Neural cell (in vitro differentiated cells): ENCODE data around the gene ZNF717. TPM values are rescaled to one million over a fixed set of nuclear protein-coding genes. Genes with fewer than 3 reads are reported as not detected.
"Not testable (repeated sequence)": the region's sequence is repeated elsewhere in the genome, so short reads cannot be mapped to it uniquely, and the experiment has no call there.

Experiments
- H2AFZ ChIP-seq: fragments of 200-600, 300-800 bp; sonication (generic), shearing (Covaris generic); 2 replicates; pipeline ENCODE4 v1.6.0; 2014; ENCODE audit warnings: low read depth, mild to moderate bottlenecking, antibody characterized with exemption, low read length, moderate library complexity
- H3F3A ChIP-seq: fragments of 200-600 bp; shearing (Covaris generic); 2 replicates; pipeline ENCODE4 v1.6.1; 2016; ENCODE audit warnings: mild to moderate bottlenecking, moderate library complexity, mixed read lengths, antibody characterized with exemption, low read length; ENCODE audit not compliant: insufficient read depth, poor library complexity, severe bottlenecking
- H3K27ac ChIP-seq: fragments of 200-600, 300-800 bp; sonication (generic), shearing (Covaris generic); 2 replicates; pipeline ENCODE4 v1.5.1; 2014; ENCODE audit warnings: mild to moderate bottlenecking, low read length, moderate library complexity
- H3K27me3 ChIP-seq: fragments of 300-800, 200-600 bp; sonication (generic), shearing (Covaris generic); 2 replicates; pipeline ENCODE4 v1.6.0; 2014; ENCODE audit warnings: mild to moderate bottlenecking, low read depth, low read length, moderate library complexity; ENCODE audit not compliant: insufficient read depth
- H3K36me3 ChIP-seq: fragments of 300-800, 200-600 bp; sonication (generic), shearing (Covaris generic); 2 replicates; pipeline ENCODE4 v1.5.1; 2014; ENCODE audit warnings: mild to moderate bottlenecking, antibody characterized with exemption, low read length, moderate library complexity; ENCODE audit not compliant: insufficient read depth
- H3K4me2 ChIP-seq: fragments of 300-800, 200-600 bp; sonication (generic), shearing (Covaris generic); 2 replicates; pipeline ENCODE4 v1.6.0; 2014; ENCODE audit warnings: mild to moderate bottlenecking, low read length
- H3K4me3 ChIP-seq: fragments of 300-800, 200-600 bp; sonication (generic), shearing (Covaris generic); 2 replicates; pipeline ENCODE4 v1.5.1; 2014; ENCODE audit warnings: mild to moderate bottlenecking, low read length, moderate library complexity
- H3K79me2 ChIP-seq: fragments of 200-600 bp; shearing (Covaris generic); replicated peaks from 2 replicates; pipeline ENCODE4 v1.6.0; 2014; ENCODE audit warnings: mild to moderate bottlenecking, low read length, moderate library complexity; ENCODE audit not compliant: insufficient read depth
- H3K9ac ChIP-seq: fragments of 300-800, 200-600 bp; sonication (generic), shearing (Covaris generic); 2 replicates; pipeline ENCODE4 v1.6.1; 2016; ENCODE audit warnings: mild to moderate bottlenecking, low read length, mixed read lengths
- H3K9me2 ChIP-seq: fragments of 200-600 bp; shearing (Covaris generic); 2 replicates; pipeline ENCODE4 v1.6.1; 2016; ENCODE audit warnings: mild to moderate bottlenecking, low read length, mixed read lengths; ENCODE audit not compliant: insufficient read depth
- H3K9me3 ChIP-seq: fragments of 200-600, 300-800 bp; sonication (generic), shearing (Covaris generic); 2 replicates; pipeline ENCODE4 v1.6.1; 2016; ENCODE audit warnings: mild to moderate bottlenecking, mixed run types, low read length, moderate library complexity, mixed read lengths
- H4K20me1 ChIP-seq: fragments of 200-600 bp; shearing (Covaris generic); 2 replicates; pipeline ENCODE4 v1.6.1; 2016; ENCODE audit warnings: mild to moderate bottlenecking, mixed run types; ENCODE audit not compliant: insufficient read depth
- CTCF ChIP-seq: fragments of 450-650 bp; IDR thresholded peaks from 2 replicates; pipeline ENCODE4 v1.5.1; 2014; ENCODE audit warnings: antibody characterized with exemption, mild to moderate bottlenecking, moderate library complexity; ENCODE audit not compliant: poor library complexity, severe bottlenecking
- MXI1 ChIP-seq: fragments of 450-650 bp; conservative IDR thresholded peaks from 2 replicates; pipeline ENCODE4 v1.6.1; 2014; ENCODE audit warnings: antibody characterized with exemption, mild to moderate bottlenecking; ENCODE audit not compliant: poor library complexity, severe bottlenecking
- POLR2AphosphoS5 ChIP-seq: IDR thresholded peaks from 2 replicates; pipeline ENCODE4 v1.6.1; 2012
- RAD21 ChIP-seq: fragments of 450-650 bp; conservative IDR thresholded peaks from 2 replicates; pipeline ENCODE4 v1.6.1; 2014; ENCODE audit warnings: antibody characterized with exemption, mild to moderate bottlenecking, moderate library complexity
- REST ChIP-seq: IDR thresholded peaks from 2 replicates; pipeline ENCODE4 v1.6.1; 2012; ENCODE audit warnings: borderline replicate concordance
- SMC3 ChIP-seq: fragments of 450-650 bp; conservative IDR thresholded peaks from 2 replicates; pipeline ENCODE4 v1.6.1; 2014; ENCODE audit warnings: antibody characterized with exemption, mild to moderate bottlenecking, moderate library complexity; ENCODE audit not compliant: poor library complexity
- polyA minus RNA-seq: library from RNA; depleted of rRNA, polyadenylated mRNA; stranded (reverse); fragments of >200 nt; gene quantifications from 2 replicates; pipeline ENCODE4 v1.2.3, GENCODE V29; 2014
- polyA plus RNA-seq: library from polyadenylated mRNA; depleted of rRNA; stranded (reverse); fragments of >200 nt; gene quantifications from 2 replicates; pipeline ENCODE4 v1.2.3, GENCODE V29; 2014

Gene ZNF717
- 7.0 and 15.5 TPM in 2 replicates for polyA plus RNA-seq
- 32.4 and 37.3 TPM in 2 replicates for polyA minus RNA-seq

GRCh38 chr3:75785081-75785755, at the start of gene ZNF717:
TSS of gene ZNF717 (minus strand) at chr3:75785549. CDS start at chr3:75783362, 2,187 bp downstream.
- TF ChIP-seq POLR2AphosphoS5 (peak; percentile 70), REST (peak; percentile 12), CTCF (peak; percentile 23), MXI1 (peak; percentile 26)
- peak within 1 kb of the TSS; percentile 40 for H2AFZ ChIP-seq
- H3K9me2 ChIP-seq, H3F3A ChIP-seq, H3K9me3 ChIP-seq, H4K20me1 ChIP-seq, H3K79me2 ChIP-seq, H3K4me2 ChIP-seq, H3K36me3 ChIP-seq, H3K27me3 ChIP-seq: not testable (repeated sequence)
- peak within 1 kb of the TSS; percentile 65 for H3K4me3 ChIP-seq
- peak within 1 kb of the TSS; percentile 28 for H3K27ac ChIP-seq
- peak within 1 kb of the TSS; percentile 67 for H3K9ac ChIP-seq

- H3K4me3 ChIP-seq, H3F3A ChIP-seq, H3K4me2 ChIP-seq, H3K9me2 ChIP-seq, H3K9ac ChIP-seq, H3K27ac ChIP-seq, H3K36me3 ChIP-seq, H4K20me1 ChIP-seq, H2AFZ ChIP-seq, H3K79me2 ChIP-seq, H3K27me3 ChIP-seq, H3K9me3 ChIP-seq: not testable (repeated sequence)
Observed at GRCh38 chr3:75831076-75831475, 45.7 kb upstream of the ZNF717 start.

- H3F3A ChIP-seq, H3K4me3 ChIP-seq, H3K27ac ChIP-seq, H4K20me1 ChIP-seq, H3K36me3 ChIP-seq, H3K9me2 ChIP-seq, H3K27me3 ChIP-seq, H3K4me2 ChIP-seq, H3K9me3 ChIP-seq, H3K79me2 ChIP-seq, H2AFZ ChIP-seq, H3K9ac ChIP-seq: not testable (repeated sequence)
- TF ChIP-seq RAD21 (peak; percentile 73), CTCF (peak; percentile 64), SMC3 (peak; percentile 64)
Observed at GRCh38 chr3:75818019-75818418, 32.7 kb upstream of the ZNF717 start.

GRCh38 chr3:75816287-75817180, 31.2 kb upstream of the ZNF717 start:
- H3K9ac ChIP-seq, H3K27me3 ChIP-seq, H3K4me3 ChIP-seq, H3K79me2 ChIP-seq, H3F3A ChIP-seq, H3K9me3 ChIP-seq, H3K36me3 ChIP-seq, H3K9me2 ChIP-seq, H3K4me2 ChIP-seq, H4K20me1 ChIP-seq, H2AFZ ChIP-seq, H3K27ac ChIP-seq: not testable (repeated sequence)
